Gastroesophageal sphincter (tissue), 3 donors: Measurements from ENCODE around the gene C6orf89.
"Not testable (repeated sequence)": the region's sequence is repeated elsewhere in the genome, so short reads cannot be mapped to it uniquely, and the experiment has no call there.

Experiments used
- CTCF ChIP-seq, 4 experiments: fragments of 200-600 bp in 2 of 4; fragments of 450-650 bp in 2 of 4; sonication (generic) in 1 of 4; IDR thresholded peaks; one replicate each; pipeline ENCODE4 v1.5.1; 2017 to 2019; ENCODE audit warnings: antibody characterized with exemption in 4 of 4, mild to moderate bottlenecking in 2 of 4, moderate library complexity in 2 of 4
- POLR2A ChIP-seq, 2 donors: fragments of 450-650 bp; IDR thresholded peaks; one replicate each; pipeline ENCODE4 v1.6.1; 2017; ENCODE audit warnings: antibody characterized with exemption in 2 of 2, mild to moderate bottlenecking in 2 of 2, moderate library complexity in 1 of 2
- POLR2AphosphoS5 ChIP-seq: sonication (generic); formaldehyde crosslinking; IDR thresholded peaks from one replicate; pipeline ENCODE4 v1.6.1; 2017; ENCODE audit warnings: antibody characterized with exemption

- TF ChIP-seq CTCF (IDR thresholded peaks at IDR 0.05); POLR2AphosphoS5; POLR2A (IDR thresholded peaks at IDR 0.05): not testable (repeated sequence)
Measured at GRCh38 chr6:36941561-36941960, 55.8 kb downstream of the C6orf89 start.
